K562 (cell line): ENCODE data around the gene ARL16. TPM values are rescaled to one million over a fixed set of nuclear protein-coding genes. Genes with fewer than 3 reads are reported as not detected.

Experiments used
- NR2C1 ChIP-seq, 2 experiments: fragments of 450-650 bp; IDR thresholded peaks; 2 replicates each; pipeline ENCODE4 v1.6.1; 2017; ENCODE audit warnings: mild to moderate bottlenecking in 2 of 2, antibody characterized with exemption in 1 of 2, inconsistent platforms in 1 of 2, missing compliant biosample characterization in 1 of 2, missing genetic modification characterization in 1 of 2
- NR2C2 ChIP-seq, 2 experiments: fragments of 200-800 bp in 1 of 2; sonication (Bioruptor generic) in 1 of 2; sonication (generic) in 1 of 2; formaldehyde crosslinking in 1 of 2; IDR thresholded peaks; 2 replicates each; pipeline versions ENCODE4 v1.6.1 to v1.8.0; 2016 to 2022; ENCODE audit warnings: mild to moderate bottlenecking in 1 of 2, missing compliant biosample characterization in 1 of 2, missing genetic modification characterization in 1 of 2, missing genetic modification reagents in 1 of 2
- NRF1 ChIP-seq, 2 experiments: fragments of 450-650 bp; IDR thresholded peaks in 1 of 2; conservative IDR thresholded peaks in 1 of 2; 2 replicates each; pipeline ENCODE4 v1.6.1; 2014; ENCODE audit warnings: mild to moderate bottlenecking in 2 of 2
- POLR2G ChIP-seq: fragments of 200-400 bp; formaldehyde crosslinking; IDR thresholded peaks from 2 replicates; pipeline ENCODE4 v1.6.1; 2017; ENCODE audit warnings: low read depth, mild to moderate bottlenecking, antibody characterized with exemption, low read length, moderate library complexity
- RBFOX2 ChIP-seq: fragments of 200-400 bp; formaldehyde crosslinking; IDR thresholded peaks from 2 replicates; pipeline ENCODE4 v1.6.1; 2017; ENCODE audit warnings: low read depth, mild to moderate bottlenecking, low read length, moderate library complexity
- RBM22 ChIP-seq: fragments of 200-400 bp; formaldehyde crosslinking; IDR thresholded peaks from 2 replicates; pipeline ENCODE4 v1.6.1; 2018; ENCODE audit warnings: low read length, low read depth; ENCODE audit not compliant: poor library complexity, severe bottlenecking
- RFX5 ChIP-seq: IDR thresholded peaks from 2 replicates; pipeline ENCODE4 v1.6.1; 2011; ENCODE audit warnings: low read depth, mild to moderate bottlenecking, improper control_type of control experiment, low read length
- SIN3A ChIP-seq, 2 experiments: fragments of 150-350 bp in 1 of 2; IDR thresholded peaks; 2 replicates each; pipeline ENCODE4 v1.6.1; 2011 to 2016; ENCODE audit warnings: borderline replicate concordance in 2 of 2, low read depth in 2 of 2, low read length in 2 of 2, mild to moderate bottlenecking in 2 of 2, moderate library complexity in 2 of 2; ENCODE audit not compliant: control insufficient read depth in 1 of 2
- SUPT5H ChIP-seq: fragments of 450-650 bp; IDR thresholded peaks from 2 replicates; pipeline ENCODE4 v1.6.1; 2016
- YY1 ChIP-seq, 3 experiments: IDR thresholded peaks; 2 replicates each; pipeline ENCODE4 v1.6.1; 2011; ENCODE audit warnings: low read length in 2 of 3, mild to moderate bottlenecking in 2 of 3, moderate library complexity in 2 of 3, borderline replicate concordance in 1 of 3, control low read depth in 1 of 3, low read depth in 1 of 3; ENCODE audit not compliant: insufficient read depth in 3 of 3, insufficient replicate concordance in 2 of 3, control insufficient read depth in 1 of 3, insufficient read length in 1 of 3; ENCODE audit errors: extremely low read depth in 1 of 3
- ZBTB7A ChIP-seq: IDR thresholded peaks from 2 replicates; pipeline ENCODE4 v1.6.1; 2011; ENCODE audit warnings: low read depth, mild to moderate bottlenecking, low read length, moderate library complexity, borderline replicate concordance; ENCODE audit not compliant: control insufficient read depth
- ZNF146 ChIP-seq: IDR thresholded peaks from one replicate; pipeline ENCODE4 v1.6.1; 2018; ENCODE audit warnings: missing compliant biosample characterization; ENCODE audit not compliant: unreplicated experiment
- polyA plus RNA-seq, 8 experiments: library from polyadenylated mRNA; depleted of rRNA in 4 of 8; stranded (reverse) in 5 of 8; unstranded in 3 of 8; fragments of >200 nt; fragmentation: Nextera tagmentation in 2 of 8; fragmentation: Illumina TruSeq in 1 of 8; extraction: Ambion mirVana in 2 of 8; extraction: Trizol in 1 of 8; gene quantifications; 2 replicates each; pipeline versions ENCODE4 v1.2.1 to v1.2.3, GENCODE V29; 2011 to 2014; ENCODE audit warnings: inconsistent platforms in 1 of 8, missing spikeins in 1 of 8
- total RNA-seq, 7 experiments: library from RNA; depleted of rRNA in 6 of 7; stranded (reverse); fragments of >200 nt in 6 of 7; fragmentation: Illumina TruSeq in 2 of 7; extraction: Trizol in 2 of 7; gene quantifications; 2 replicates each; pipeline versions ENCODE4 v1.2.1 to v1.2.3, GENCODE V29; 2011 to 2021; ENCODE audit warnings: low replicate concordance in 1 of 7
- TF ChIP-seq, protein P1 (sequence below), 2 experiments: fragments of 450-650 bp; conservative IDR thresholded peaks; 2 replicates each; pipeline ENCODE4 v1.6.1; 2017; ENCODE audit warnings: mild to moderate bottlenecking in 2 of 2, moderate library complexity in 2 of 2
- TF ChIP-seq, protein P2 (sequence below): fragments of 200-800 bp; sonication (Bioruptor generic); IDR thresholded peaks from 2 replicates; pipeline ENCODE4 v1.6.1; 2017; ENCODE audit warnings: missing genetic modification characterization, missing compliant biosample characterization
- TF ChIP-seq, protein P3 (sequence below): fragments of 450-650 bp; IDR thresholded peaks from 2 replicates; pipeline ENCODE4 v1.6.1; 2016; ENCODE audit warnings: borderline replicate concordance
- TF ChIP-seq, protein P4 (sequence below): conservative IDR thresholded peaks from 2 replicates; pipeline ENCODE4 v1.6.1; 2011; ENCODE audit warnings: low read depth, mild to moderate bottlenecking, low read length; ENCODE audit not compliant: control insufficient read depth

Gene ARL16
- total and polyA plus RNA-seq, 9 of the 15 experiments (the other 6 are each of a cell fraction or from before 2014, with no cell fraction given): 5.4 to 32.4 (median 22.6) TPM

DNA sequence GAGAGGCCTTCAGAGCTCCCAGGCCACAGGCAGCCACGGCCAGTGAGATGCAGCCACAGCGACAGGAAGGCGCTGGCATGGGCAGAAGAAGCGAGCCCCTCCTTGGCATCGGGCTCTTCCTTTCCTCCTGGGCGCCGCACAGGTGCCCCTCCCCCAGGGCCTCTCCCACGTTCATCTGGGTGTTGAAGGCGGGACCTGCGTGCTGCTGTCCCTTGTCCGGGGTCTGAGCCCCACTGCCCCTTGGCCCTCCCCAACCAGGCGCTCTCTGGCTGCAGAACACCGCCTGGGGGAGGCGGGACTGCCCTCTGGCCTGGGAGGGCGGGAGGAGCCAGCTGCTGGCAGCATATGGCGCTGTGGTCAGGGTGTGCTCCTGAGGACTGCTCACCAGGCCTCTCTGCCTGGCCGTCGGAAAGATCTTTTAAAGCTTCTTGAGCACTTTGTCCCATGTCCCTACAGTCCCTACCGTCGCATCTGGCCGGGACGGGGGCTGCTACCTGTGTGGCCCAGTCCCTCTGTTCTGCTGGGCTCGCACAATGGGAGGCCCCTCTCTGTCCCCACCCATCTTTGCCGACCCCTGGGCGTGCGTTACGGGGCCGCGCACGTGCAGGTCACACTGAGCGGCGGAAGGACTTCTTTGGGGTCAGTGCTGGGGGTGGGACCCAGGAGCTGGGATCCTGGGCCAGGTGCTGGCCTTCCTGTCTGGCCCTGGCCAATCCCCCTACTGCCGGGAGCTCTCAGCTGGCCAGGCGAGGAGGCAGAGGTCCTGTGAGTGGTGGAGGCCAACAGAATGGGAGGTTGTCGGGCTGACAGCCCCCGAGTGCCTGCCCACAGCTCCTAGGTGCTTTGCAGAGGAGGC lies 30.2 kb upstream of the ARL16 start (continued):
- TF ChIP-seq POLR2G (peak; percentile 59), RFX5 (no peak), RBM22 (peak; percentile 76), SUPT5H (peak; percentile 40; the same call in 1 of the 2 replicates), NR2C2 (CRISPR knock-in tag; IDR thresholded peaks at IDR 0.05) (no peak; the same call in 1 of the 2 replicates), NR2C2 (tag; IDR thresholded peaks at IDR 0.05) (peak; percentile 71), YY1 (IDR thresholded peaks at IDR 0.05; ENCODE audit: borderline replicate concordance in 1 of 3, control insufficient read depth in 1 of 3, extremely low read depth in 1 of 3, insufficient read depth in 3 of 3, insufficient read length in 1 of 3, insufficient replicate concordance in 2 of 3, low read depth in 1 of 3, low read length in 2 of 3) (peak in 1 of 3 experiments; percentile 29), ZNF146 (CRISPR knock-in tag) (no peak), ZBTB7A (peak; percentile 36; the same call in 1 of the 2 replicates), NRF1 (conservative IDR thresholded peaks at IDR 0.05 in 1 of 2, IDR thresholded peaks at IDR 0.05 in 1 of 2) (no peak), SIN3A (IDR thresholded peaks at IDR 0.05; ENCODE audit: borderline replicate concordance in 2 of 2, control insufficient read depth in 1 of 2, low read depth in 2 of 2, low read length in 2 of 2) (peak in 1 of 2 experiments; percentile 94; a peak in 1 of 4 replicates), RBFOX2 (peak; percentile 23; the same call in 1 of the 2 replicates), NR2C1 (IDR thresholded peaks at IDR 0.05) (peak; percentile 68; the same call in 1 of the 2 replicates), NR2C1 (tag; IDR thresholded peaks at IDR 0.05) (no peak; the same call in 1 of the 2 replicates)
- TF ChIP-seq, protein P1, sequence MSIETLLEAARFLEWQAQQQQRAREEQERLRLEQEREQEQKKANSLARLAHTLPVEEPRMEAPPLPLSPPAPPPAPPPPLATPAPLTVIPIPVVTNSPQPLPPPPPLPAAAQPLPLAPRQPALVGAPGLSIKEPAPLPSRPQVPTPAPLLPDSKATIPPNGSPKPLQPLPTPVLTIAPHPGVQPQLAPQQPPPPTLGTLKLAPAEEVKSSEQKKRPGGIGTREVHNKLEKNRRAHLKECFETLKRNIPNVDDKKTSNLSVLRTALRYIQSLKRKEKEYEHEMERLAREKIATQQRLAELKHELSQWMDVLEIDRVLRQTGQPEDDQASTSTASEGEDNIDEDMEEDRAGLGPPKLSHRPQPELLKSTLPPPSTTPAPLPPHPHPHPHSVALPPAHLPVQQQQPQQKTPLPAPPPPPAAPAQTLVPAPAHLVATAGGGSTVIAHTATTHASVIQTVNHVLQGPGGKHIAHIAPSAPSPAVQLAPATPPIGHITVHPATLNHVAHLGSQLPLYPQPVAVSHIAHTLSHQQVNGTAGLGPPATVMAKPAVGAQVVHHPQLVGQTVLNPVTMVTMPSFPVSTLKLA (conservative IDR thresholded peaks at IDR 0.05): no peak; a peak in 1 of 4 replicates
- TF ChIP-seq, protein P2, sequence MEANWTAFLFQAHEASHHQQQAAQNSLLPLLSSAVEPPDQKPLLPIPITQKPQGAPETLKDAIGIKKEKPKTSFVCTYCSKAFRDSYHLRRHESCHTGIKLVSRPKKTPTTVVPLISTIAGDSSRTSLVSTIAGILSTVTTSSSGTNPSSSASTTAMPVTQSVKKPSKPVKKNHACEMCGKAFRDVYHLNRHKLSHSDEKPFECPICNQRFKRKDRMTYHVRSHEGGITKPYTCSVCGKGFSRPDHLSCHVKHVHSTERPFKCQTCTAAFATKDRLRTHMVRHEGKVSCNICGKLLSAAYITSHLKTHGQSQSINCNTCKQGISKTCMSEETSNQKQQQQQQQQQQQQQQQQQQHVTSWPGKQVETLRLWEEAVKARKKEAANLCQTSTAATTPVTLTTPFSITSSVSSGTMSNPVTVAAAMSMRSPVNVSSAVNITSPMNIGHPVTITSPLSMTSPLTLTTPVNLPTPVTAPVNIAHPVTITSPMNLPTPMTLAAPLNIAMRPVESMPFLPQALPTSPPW: peak; percentile 46
- TF ChIP-seq, protein P3, sequence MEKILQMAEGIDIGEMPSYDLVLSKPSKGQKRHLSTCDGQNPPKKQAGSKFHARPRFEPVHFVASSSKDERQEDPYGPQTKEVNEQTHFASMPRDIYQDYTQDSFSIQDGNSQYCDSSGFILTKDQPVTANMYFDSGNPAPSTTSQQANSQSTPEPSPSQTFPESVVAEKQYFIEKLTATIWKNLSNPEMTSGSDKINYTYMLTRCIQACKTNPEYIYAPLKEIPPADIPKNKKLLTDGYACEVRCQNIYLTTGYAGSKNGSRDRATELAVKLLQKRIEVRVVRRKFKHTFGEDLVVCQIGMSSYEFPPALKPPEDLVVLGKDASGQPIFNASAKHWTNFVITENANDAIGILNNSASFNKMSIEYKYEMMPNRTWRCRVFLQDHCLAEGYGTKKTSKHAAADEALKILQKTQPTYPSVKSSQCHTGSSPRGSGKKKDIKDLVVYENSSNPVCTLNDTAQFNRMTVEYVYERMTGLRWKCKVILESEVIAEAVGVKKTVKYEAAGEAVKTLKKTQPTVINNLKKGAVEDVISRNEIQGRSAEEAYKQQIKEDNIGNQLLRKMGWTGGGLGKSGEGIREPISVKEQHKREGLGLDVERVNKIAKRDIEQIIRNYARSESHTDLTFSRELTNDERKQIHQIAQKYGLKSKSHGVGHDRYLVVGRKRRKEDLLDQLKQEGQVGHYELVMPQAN: 0 out of 2 replicates have a peak, but pooled peaks have one; percentile 40
- TF ChIP-seq, protein P4, sequence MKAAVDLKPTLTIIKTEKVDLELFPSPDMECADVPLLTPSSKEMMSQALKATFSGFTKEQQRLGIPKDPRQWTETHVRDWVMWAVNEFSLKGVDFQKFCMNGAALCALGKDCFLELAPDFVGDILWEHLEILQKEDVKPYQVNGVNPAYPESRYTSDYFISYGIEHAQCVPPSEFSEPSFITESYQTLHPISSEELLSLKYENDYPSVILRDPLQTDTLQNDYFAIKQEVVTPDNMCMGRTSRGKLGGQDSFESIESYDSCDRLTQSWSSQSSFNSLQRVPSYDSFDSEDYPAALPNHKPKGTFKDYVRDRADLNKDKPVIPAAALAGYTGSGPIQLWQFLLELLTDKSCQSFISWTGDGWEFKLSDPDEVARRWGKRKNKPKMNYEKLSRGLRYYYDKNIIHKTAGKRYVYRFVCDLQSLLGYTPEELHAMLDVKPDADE: peak; percentile 72
